Measurements from ENCODE around the gene SPATS2L. TPM values are rescaled to one million over a fixed set of nuclear protein-coding genes. Genes with fewer than 3 reads are reported as not detected.

Gene SPATS2L
- total and polyA plus RNA-seq, 2 of the 13 experiments (the other 11 are each of a cell fraction or from before 2014, with no cell fraction given) = 154 to 212 TPM

DNA sequence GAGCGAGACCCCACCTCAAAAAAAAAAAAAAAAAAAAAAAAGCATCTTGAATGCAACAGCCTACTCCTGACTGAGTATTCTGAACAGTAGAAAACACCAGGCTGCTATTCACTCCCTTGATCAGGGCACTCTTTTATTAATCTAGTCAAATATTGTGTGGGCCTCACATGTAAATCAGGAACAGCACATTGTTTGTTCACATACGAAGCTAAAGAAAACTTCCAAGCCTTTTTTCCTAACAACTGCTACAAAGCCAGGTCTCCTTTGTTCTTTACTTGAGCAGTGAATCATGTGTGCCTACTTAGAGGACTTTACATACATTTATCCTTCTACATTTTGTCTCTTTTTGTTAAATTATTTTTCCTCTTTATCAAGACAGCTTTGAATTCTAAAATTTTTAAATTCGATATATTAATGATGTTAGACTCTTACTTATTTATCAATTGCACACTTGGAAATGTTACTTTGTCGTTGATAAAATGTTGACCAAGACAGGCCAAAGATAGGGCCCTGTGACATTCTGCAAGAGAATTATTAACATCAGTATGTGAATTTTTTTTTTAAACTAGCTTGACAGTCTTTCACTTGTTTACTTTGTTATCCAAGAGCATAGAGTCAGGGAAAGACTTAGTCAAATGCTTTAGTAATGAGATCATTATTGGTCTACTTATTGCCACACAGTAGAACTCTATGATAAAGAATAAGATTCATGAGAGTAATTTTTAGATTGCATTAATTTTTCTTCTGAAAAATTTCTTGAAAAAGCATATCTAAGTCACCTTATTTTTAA, 13.2 kb downstream of the SPATS2L start (continued):
- TF ChIP-seq CBX2 (IDR thresholded peaks at IDR 0.05; ENCODE audit: low read depth, low read length) (no peak), CBX2 (CRISPR knock-in tag; IDR thresholded peaks at IDR 0.05; ENCODE audit: low read depth) (no peak), KAT2B (IDR thresholded peaks at IDR 0.05; ENCODE audit: borderline replicate concordance, low read depth, low read length) (no peak), ZNF552 (CRISPR knock-in tag; IDR thresholded peaks at IDR 0.05; ENCODE audit: borderline replicate concordance) (no peak), ZNF296 (CRISPR knock-in tag; conservative IDR thresholded peaks at IDR 0.05) (no peak), SOX13 (IDR thresholded peaks at IDR 0.05) (no peak), SOX13 (CRISPR knock-in tag; conservative IDR thresholded peaks at IDR 0.05 in 1 of 2, IDR thresholded peaks at IDR 0.05 in 1 of 2) (peak in 1 of 2 experiments; percentile 84; a peak in 2 of 4 replicates)

DNA sequence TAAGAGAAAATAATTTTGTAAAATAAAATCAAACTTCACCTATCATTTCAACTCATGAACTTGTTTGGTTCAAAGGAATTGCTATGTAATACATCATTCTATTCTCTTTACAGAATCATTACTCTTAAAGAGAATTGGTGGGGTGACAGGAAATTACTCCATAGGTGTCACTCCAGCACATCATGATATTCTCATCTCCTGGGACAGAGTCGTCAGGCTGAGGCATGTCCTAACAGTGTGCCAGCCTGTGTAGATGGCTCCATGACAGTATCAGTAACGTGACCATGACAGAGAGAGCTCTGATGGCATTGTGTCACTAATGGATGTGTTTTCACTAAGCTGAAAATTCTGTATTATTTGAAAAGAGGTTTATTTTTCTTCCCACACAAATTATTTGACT, 13.9 kb downstream of the SPATS2L start:
- ChIA-PET CTCF (ENCODE audit: low intra/inter-chr PET ratio, low total read pairs) (no interaction called here), POLR2A (interaction anchor here (1.0 to 5.2 kb wide), 11 partner anchors 8 to 544 kb away, joined by 3 to 187 read pairs (median 4); partner anchors contain the start of genes CLK1 and SPATS2L)
- peaks cover 93% of the 10 kb centered on the region for H3K79me2 ChIP-seq (ENCODE audit: insufficient read depth, low read length)
- TF ChIP-seq RBM22 (optimal IDR thresholded peaks at IDR 0.05; ENCODE audit: low read length) (peak; percentile 39), AKAP8 (CRISPR knock-in tag; IDR thresholded peaks at IDR 0.05) (no peak), ZKSCAN8 (CRISPR knock-in tag; IDR thresholded peaks at IDR 0.05; ENCODE audit: borderline replicate concordance) (0 out of 2 replicates have a peak, but pooled peaks have one; percentile 13), FOSL2 (CRISPR knock-in tag; IDR thresholded peaks at IDR 0.05) (peak; percentile 47; the same call in 1 of the 2 replicates), SALL1 (CRISPR knock-in tag; IDR thresholded peaks at IDR 0.05) (no peak), SIN3B (IDR thresholded peaks at IDR 0.05; ENCODE audit: low read length) (no peak), HMG20A (CRISPR knock-in tag; IDR thresholded peaks at IDR 0.05; ENCODE audit: borderline replicate concordance) (peak; percentile 8; the same call in 1 of the 2 replicates)
- TF ChIP-seq, protein P1, sequence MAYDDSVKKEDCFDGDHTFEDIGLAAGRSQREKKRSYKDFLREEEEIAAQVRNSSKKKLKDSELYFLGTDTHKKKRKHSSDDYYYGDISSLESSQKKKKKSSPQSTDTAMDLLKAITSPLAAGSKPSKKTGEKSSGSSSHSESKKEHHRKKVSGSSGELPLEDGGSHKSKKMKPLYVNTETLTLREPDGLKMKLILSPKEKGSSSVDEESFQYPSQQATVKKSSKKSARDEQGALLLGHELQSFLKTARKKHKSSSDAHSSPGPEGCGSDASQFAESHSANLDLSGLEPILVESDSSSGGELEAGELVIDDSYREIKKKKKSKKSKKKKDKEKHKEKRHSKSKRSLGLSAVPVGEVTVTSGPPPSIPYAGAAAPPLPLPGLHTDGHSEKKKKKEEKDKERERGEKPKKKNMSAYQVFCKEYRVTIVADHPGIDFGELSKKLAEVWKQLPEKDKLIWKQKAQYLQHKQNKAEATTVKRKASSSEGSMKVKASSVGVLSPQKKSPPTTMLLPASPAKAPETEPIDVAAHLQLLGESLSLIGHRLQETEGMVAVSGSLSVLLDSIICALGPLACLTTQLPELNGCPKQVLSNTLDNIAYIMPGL (CRISPR knock-in tag; IDR thresholded peaks at IDR 0.05; ENCODE audit: borderline replicate concordance in 1 of 2, low read depth in 1 of 2) = 0 out of 4 replicates have a peak, but pooled peaks of 1 of the 2 experiments have one; percentile 6
- TF ChIP-seq, protein P2, sequence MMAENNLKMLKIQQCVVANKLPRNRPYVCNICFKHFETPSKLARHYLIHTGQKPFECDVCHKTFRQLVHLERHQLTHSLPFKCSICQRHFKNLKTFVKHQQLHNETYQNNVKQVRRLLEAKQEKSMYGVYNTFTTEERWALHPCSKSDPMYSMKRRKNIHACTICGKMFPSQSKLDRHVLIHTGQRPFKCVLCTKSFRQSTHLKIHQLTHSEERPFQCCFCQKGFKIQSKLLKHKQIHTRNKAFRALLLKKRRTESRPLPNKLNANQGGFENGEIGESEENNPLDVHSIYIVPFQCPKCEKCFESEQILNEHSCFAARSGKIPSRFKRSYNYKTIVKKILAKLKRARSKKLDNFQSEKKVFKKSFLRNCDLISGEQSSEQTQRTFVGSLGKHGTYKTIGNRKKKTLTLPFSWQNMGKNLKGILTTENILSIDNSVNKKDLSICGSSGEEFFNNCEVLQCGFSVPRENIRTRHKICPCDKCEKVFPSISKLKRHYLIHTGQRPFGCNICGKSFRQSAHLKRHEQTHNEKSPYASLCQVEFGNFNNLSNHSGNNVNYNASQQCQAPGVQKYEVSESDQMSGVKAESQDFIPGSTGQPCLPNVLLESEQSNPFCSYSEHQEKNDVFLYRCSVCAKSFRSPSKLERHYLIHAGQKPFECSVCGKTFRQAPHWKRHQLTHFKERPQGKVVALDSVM (CRISPR knock-in tag; IDR thresholded peaks at IDR 0.05) = no peak
- TF ChIP-seq, protein P3, sequence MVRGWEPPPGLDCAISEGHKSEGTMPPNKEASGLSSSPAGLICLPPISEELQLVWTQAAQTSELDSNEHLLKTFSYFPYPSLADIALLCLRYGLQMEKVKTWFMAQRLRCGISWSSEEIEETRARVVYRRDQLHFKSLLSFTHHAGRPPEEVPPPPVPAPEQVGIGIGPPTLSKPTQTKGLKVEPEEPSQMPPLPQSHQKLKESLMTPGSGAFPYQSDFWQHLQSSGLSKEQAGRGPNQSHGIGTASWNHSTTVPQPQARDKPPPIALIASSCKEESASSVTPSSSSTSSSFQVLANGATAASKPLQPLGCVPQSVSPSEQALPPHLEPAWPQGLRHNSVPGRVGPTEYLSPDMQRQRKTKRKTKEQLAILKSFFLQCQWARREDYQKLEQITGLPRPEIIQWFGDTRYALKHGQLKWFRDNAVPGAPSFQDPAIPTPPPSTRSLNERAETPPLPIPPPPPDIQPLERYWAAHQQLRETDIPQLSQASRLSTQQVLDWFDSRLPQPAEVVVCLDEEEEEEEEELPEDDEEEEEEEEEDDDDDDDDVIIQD (CRISPR knock-in tag; IDR thresholded peaks at IDR 0.05; ENCODE audit: low read depth) = 0 out of 2 replicates have a peak, but pooled peaks have one; percentile 2

More for the DNA sequence above, 13.9 kb downstream of the SPATS2L start:
- Histone ChIP-seq H4K20me1 (ENCODE audit: insufficient read depth, low read length) (peaks cover 19% of the 10 kb centered on the region), H3K4me1 (ENCODE audit: insufficient read depth, low read length) (peaks cover 93% of the 10 kb centered on the region), H3K9me3 (ENCODE audit: low read length) (no peaks in the 10 kb centered on the region), H3K4me2 (ENCODE audit: low read depth, low read length) (peak overlapping the region; percentile 74), H2AFZ (ENCODE audit: low read length) (no peak overlapping the region), H3K4me3 (replicated peaks in 1 of 3; ENCODE audit: insufficient read depth in 1 of 3, low read depth in 2 of 3, low read length in 3 of 3) (peak overlapping the region in 1 of 3 experiments; percentile 35; a peak in 1 of 6 replicates), H3K36me3 (replicated peaks in 1 of 2; ENCODE audit: control insufficient read depth in 1 of 2, insufficient read depth in 2 of 2, low read length in 2 of 2) (peaks cover 1 to 4% of the 10 kb centered on the region in 2 experiments; a peak in 3 of 5 replicates), H3K27ac (ENCODE audit: extremely low read length, insufficient read depth, low read length) (peak overlapping the region; percentile 90), H3K9ac (ENCODE audit: insufficient read depth, low read depth, low read length) (peak overlapping the region; percentile 45), H3K27me3 (ENCODE audit: control insufficient read depth in 1 of 2, insufficient read depth in 2 of 2, low read length in 2 of 2) (no peaks in the 10 kb centered on the region)
- intact Hi-C loops (cut with micrococcal nuclease; ENCODE audit: unreplicated experiment) (loop anchor here (1.0 kb wide), 3 partner anchors 14 to 243 kb away; partner anchors contain the start of gene SPATS2L), in situ Hi-C loops (cut with HindIII; ENCODE audit: extremely low pct_ligation_motif_present, low pct_unique_long_range_greater_than_20kb) (no loop called here)
- ATAC-seq (peak; percentile 24), DNase-seq (ENCODE audit: low spot score) (peak; percentile 66), FAIRE-seq (no peak)
- 47% methylated on average over 2 of the region's 2 CpGs for WGBS (ENCODE audit: low lambda C conversion rate)
- no TSS peak for BruUV-seq (replicated peaks)
